GM12878 (cell line): ENCODE data around the gene TMEM201. TPM values are rescaled to one million over a fixed set of nuclear protein-coding genes. Genes with fewer than 3 reads are reported as not detected.

Source experiments
- ESRRA ChIP-seq: IDR thresholded peaks from 2 replicates; pipeline ENCODE4 v1.6.1; 2012; ENCODE audit warnings: mild to moderate bottlenecking, low read length, improper control_type of control experiment
- IRF3 ChIP-seq: fragments of 450-650 bp; IDR thresholded peaks from 2 replicates; pipeline ENCODE4 v1.6.1; 2014; ENCODE audit warnings: mild to moderate bottlenecking
- SP1 ChIP-seq: IDR thresholded peaks from one replicate; pipeline ENCODE4 v1.6.1; 2011; ENCODE audit warnings: low read depth, low read length
- SREBF1 ChIP-seq: IDR thresholded peaks from 2 replicates; pipeline ENCODE4 v1.6.1; 2012; ENCODE audit warnings: mild to moderate bottlenecking, low read length
- SUPT20H ChIP-seq: IDR thresholded peaks from 2 replicates; pipeline ENCODE4 v1.6.1; 2011; ENCODE audit warnings: low read depth, mild to moderate bottlenecking, low read length, moderate library complexity, borderline replicate concordance; ENCODE audit not compliant: control insufficient read depth
- WRNIP1 ChIP-seq: IDR thresholded peaks from 2 replicates; pipeline ENCODE4 v1.6.1; 2011; ENCODE audit warnings: low read depth, low read length, improper control_type of control experiment, borderline replicate concordance
- polyA plus RNA-seq, 11 experiments: library from polyadenylated mRNA; depleted of rRNA in 4 of 11; unstranded in 6 of 11; stranded (reverse) in 5 of 11; fragments of >200 nt; fragmentation: Nextera tagmentation in 4 of 11; fragmentation: Illumina TruSeq in 1 of 11; extraction: Ambion mirVana in 4 of 11; extraction: Trizol in 1 of 11; gene quantifications; 1 replicate in 1 of 11; 2 replicates in 10 of 11; pipeline versions ENCODE4 v1.2.1 to v1.2.3, GENCODE V29; 2011 to 2016; ENCODE audit warnings: inconsistent platforms in 2 of 11, missing spikeins in 2 of 11, low read depth in 1 of 11
- total RNA-seq, 4 experiments: library from RNA; depleted of rRNA in 3 of 4; stranded (reverse); fragments of >200 nt in 3 of 4; fragmentation: Illumina TruSeq in 1 of 4; extraction: Trizol in 1 of 4; gene quantifications; 2 replicates each; pipeline versions ENCODE4 v1.2.1 to v1.2.3, GENCODE V29; 2013 to 2021
- TF ChIP-seq, protein P1 (sequence below): fragments of 450-650 bp; IDR thresholded peaks from 2 replicates; pipeline ENCODE4 v1.6.1; 2017; ENCODE audit warnings: borderline replicate concordance
- TF ChIP-seq, protein P2 (sequence below): fragments of 450-650 bp; IDR thresholded peaks from 2 replicates; pipeline ENCODE4 v1.6.1; 2018; ENCODE audit warnings: mild to moderate bottlenecking, low read depth, moderate library complexity; ENCODE audit not compliant: partially characterized antibody

TMEM201 gene
- total and polyA plus RNA-seq, 10 of the 15 experiments (the other 5 are each of a cell fraction or from before 2014, with no cell fraction given): 0.13 to 26.6 (median 6.1) TPM

DNA sequence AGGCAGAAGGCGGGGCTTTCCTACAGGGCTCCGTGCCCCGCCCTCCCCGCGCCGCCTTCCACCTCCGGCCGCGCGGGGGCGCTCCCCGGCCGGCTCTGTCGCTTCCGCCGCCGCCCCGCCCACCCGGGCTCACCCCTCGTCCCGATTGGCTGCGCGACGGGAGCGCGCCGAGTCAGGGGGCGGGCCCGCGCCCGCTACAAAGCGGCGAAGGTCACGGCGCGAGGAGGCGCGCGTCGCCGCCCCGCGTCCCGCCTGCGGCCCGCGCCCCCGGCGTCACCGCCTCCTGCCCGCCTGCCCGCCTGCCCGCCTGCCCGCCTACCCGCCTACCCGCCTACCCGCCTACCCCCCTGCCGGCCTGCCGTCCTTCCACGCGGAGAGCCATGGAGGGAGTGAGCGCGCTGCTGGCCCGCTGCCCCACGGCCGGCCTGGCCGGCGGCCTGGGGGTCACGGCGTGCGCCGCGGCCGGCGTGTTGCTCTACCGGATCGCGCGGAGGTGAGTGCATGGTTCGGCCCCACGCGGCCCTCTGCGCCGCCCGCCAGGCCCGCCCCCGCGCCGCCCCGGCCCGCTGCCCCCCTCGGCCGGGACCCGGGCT is at the start of gene TMEM201 (continued):
- TF ChIP-seq WRNIP1: no peak
- no peak for TF ChIP-seq SUPT20H
- no peak for TF ChIP-seq SREBF1
- TF ChIP-seq SP1: peak; percentile 7
- TF ChIP-seq, protein P1, sequence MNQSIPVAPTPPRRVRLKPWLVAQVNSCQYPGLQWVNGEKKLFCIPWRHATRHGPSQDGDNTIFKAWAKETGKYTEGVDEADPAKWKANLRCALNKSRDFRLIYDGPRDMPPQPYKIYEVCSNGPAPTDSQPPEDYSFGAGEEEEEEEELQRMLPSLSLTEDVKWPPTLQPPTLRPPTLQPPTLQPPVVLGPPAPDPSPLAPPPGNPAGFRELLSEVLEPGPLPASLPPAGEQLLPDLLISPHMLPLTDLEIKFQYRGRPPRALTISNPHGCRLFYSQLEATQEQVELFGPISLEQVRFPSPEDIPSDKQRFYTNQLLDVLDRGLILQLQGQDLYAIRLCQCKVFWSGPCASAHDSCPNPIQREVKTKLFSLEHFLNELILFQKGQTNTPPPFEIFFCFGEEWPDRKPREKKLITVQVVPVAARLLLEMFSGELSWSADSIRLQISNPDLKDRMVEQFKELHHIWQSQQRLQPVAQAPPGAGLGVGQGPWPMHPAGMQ: no peak
- no peak for TF ChIP-seq ESRRA
- no peak for TF ChIP-seq IRF3
- TF ChIP-seq, protein P2, sequence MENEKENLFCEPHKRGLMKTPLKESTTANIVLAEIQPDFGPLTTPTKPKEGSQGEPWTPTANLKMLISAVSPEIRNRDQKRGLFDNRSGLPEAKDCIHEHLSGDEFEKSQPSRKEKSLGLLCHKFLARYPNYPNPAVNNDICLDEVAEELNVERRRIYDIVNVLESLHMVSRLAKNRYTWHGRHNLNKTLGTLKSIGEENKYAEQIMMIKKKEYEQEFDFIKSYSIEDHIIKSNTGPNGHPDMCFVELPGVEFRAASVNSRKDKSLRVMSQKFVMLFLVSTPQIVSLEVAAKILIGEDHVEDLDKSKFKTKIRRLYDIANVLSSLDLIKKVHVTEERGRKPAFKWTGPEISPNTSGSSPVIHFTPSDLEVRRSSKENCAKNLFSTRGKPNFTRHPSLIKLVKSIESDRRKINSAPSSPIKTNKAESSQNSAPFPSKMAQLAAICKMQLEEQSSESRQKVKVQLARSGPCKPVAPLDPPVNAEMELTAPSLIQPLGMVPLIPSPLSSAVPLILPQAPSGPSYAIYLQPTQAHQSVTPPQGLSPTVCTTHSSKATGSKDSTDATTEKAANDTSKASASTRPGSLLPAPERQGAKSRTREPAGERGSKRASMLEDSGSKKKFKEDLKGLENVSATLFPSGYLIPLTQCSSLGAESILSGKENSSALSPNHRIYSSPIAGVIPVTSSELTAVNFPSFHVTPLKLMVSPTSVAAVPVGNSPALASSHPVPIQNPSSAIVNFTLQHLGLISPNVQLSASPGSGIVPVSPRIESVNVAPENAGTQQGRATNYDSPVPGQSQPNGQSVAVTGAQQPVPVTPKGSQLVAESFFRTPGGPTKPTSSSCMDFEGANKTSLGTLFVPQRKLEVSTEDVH: no peak
- TF ChIP-seq, all 136 proteins: peak for 22
